ENCODE measurements around the gene CCDC15. TPM values are rescaled to one million over a fixed set of nuclear protein-coding genes. Genes with fewer than 3 reads are reported as not detected.
"Not testable (repeated sequence)": the region's sequence is repeated elsewhere in the genome, so short reads cannot be mapped to it uniquely, and the experiment has no call there.

CCDC15 gene
- total RNA-seq, 1 donor from 2014 or later = 3.1 TPM

DNA sequence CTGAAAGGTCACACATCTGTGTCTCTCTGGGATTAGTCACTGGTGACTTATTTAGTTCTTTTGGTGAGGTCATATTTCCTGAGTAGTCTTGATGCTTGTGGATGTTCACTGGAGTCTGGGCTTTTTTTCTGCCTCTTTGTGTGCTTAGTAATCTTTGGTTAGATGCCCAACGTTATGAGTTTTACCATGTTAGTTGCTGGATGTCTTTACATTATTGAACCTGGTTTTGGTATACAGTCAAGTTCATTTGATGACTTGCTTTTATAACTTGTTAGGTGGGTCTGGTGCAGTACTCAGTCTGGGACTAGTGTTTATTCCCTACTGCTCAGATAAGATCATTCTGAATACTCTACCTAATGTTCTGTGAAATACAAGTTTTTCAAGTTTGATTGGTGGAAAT is 82.9 kb downstream of the CCDC15 start:
- TF ChIP-seq, protein P1, sequence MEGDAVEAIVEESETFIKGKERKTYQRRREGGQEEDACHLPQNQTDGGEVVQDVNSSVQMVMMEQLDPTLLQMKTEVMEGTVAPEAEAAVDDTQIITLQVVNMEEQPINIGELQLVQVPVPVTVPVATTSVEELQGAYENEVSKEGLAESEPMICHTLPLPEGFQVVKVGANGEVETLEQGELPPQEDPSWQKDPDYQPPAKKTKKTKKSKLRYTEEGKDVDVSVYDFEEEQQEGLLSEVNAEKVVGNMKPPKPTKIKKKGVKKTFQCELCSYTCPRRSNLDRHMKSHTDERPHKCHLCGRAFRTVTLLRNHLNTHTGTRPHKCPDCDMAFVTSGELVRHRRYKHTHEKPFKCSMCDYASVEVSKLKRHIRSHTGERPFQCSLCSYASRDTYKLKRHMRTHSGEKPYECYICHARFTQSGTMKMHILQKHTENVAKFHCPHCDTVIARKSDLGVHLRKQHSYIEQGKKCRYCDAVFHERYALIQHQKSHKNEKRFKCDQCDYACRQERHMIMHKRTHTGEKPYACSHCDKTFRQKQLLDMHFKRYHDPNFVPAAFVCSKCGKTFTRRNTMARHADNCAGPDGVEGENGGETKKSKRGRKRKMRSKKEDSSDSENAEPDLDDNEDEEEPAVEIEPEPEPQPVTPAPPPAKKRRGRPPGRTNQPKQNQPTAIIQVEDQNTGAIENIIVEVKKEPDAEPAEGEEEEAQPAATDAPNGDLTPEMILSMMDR (IDR thresholded peaks at IDR 0.05; ENCODE audit: unreplicated experiment) = no peak

GRCh38 chr11:125049164-125049792 is 95.3 kb downstream of the CCDC15 start:
- Mint-ChIP-seq H3K27ac (no peak overlapping the region), H3K9me3 (peaks cover 9% of the 10 kb centered on the region), H3K4me1 (no peaks in the 10 kb centered on the region), H3K27me3 (ENCODE audit: low read depth) (no peaks in the 10 kb centered on the region), H3K36me3 (peaks cover 3% of the 10 kb centered on the region), H3K4me3 (no peak overlapping the region)
- TF ChIP-seq, protein P1 (IDR thresholded peaks at IDR 0.05; ENCODE audit: unreplicated experiment) = no peak
- no peak for DNase-seq (ENCODE audit: low spot score in 2 of 2, unreplicated experiment in 2 of 2)

More for the DNA sequence above, 82.9 kb downstream of the CCDC15 start:
- no peak for DNase-seq (ENCODE audit: low spot score in 2 of 2, unreplicated experiment in 2 of 2)
- no peaks in the 10 kb centered on the region for H3K4me1 Mint-ChIP-seq
- H3K4me3 Mint-ChIP-seq = no peak overlapping the region
- peaks cover 30% of the 10 kb centered on the region for H3K9me3 Mint-ChIP-seq
- H3K27me3 Mint-ChIP-seq (ENCODE audit: low read depth) = no peaks in the 10 kb centered on the region
- H3K36me3 Mint-ChIP-seq = peaks cover 10% of the 10 kb centered on the region
- H3K27ac Mint-ChIP-seq = no peak overlapping the region

DNA sequence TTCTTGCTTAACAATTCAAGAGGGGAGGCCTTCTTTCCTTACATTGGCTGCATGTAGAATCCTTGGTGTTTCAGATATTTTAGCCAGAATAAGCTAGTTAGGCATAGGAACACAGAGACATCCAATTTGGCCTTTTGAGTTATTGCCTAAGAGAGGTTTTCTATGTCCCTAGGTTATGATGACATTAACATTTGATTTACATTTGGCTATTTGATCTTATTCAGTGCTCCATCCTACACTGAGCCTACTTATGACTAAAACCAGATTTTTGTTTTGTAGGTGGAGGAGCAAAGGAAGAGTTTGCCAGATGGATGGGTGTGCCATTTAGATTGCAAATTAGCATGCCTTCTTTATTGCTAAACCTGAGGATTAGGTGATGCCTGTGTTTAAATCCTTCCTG is 98.0 kb downstream of the CCDC15 start:
- TF ChIP-seq, protein P1 (IDR thresholded peaks at IDR 0.05; ENCODE audit: unreplicated experiment) = no peak
- Mint-ChIP-seq H3K9me3 (no peaks in the 10 kb centered on the region), H3K27ac (no peak overlapping the region), H3K27me3 (ENCODE audit: low read depth) (no peaks in the 10 kb centered on the region), H3K36me3 (no peaks in the 10 kb centered on the region), H3K4me1 (no peaks in the 10 kb centered on the region), H3K4me3 (no peak overlapping the region)
- DNase-seq (ENCODE audit: low spot score in 2 of 2, unreplicated experiment in 2 of 2) = no peak

GRCh38 chr11:125053167-125053566 is 99.2 kb downstream of the CCDC15 start:
- Mint-ChIP-seq H3K36me3 (no peaks in the 10 kb centered on the region), H3K4me3 (no peak overlapping the region), H3K4me1 (no peaks in the 10 kb centered on the region), H3K27me3 (ENCODE audit: low read depth) (no peaks in the 10 kb centered on the region), H3K27ac (no peak overlapping the region), H3K9me3 (no peaks in the 10 kb centered on the region)
- DNase-seq (ENCODE audit: low spot score in 2 of 2, unreplicated experiment in 2 of 2) = no peak
- TF ChIP-seq, protein P1 (IDR thresholded peaks at IDR 0.05; ENCODE audit: unreplicated experiment) = no peak

DNA sequence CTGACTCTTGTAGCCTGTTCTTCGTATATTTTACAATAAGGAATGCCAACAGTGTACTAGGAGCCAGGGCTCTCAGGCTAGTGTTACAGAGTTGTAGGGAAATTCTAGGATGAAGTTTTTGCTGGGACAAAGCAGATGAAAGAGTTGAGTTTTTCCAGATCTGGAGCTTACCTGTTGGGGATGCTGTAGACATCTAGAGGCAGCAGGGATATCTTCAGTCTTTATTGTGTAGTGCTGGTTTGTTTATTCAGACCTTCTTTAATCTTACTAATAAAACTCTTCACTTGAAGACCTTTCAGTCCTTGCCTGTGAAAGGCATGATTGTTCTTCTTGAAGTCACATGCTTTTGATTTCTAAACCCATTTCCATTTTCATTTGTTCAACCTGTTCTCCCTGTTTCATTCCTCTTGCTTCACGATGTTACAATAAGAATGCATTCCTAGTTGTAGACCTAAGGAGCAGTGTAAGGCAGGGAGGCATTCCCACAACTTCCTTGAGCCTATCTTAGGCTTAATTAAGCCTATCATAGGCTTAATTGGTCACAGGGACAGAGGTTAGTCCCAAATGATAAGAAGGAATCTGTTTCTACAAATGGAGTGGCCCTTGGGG is 101.2 kb downstream of the CCDC15 start:
- DNase-seq (ENCODE audit: low spot score in 2 of 2, unreplicated experiment in 2 of 2) = no peak
- Mint-ChIP-seq H3K36me3 (no peaks in the 10 kb centered on the region), H3K4me1 (no peaks in the 10 kb centered on the region), H3K27me3 (ENCODE audit: low read depth) (peaks cover 7% of the 10 kb centered on the region), H3K27ac (no peak overlapping the region), H3K4me3 (no peak overlapping the region), H3K9me3 (no peaks in the 10 kb centered on the region)
- TF ChIP-seq, protein P1 (IDR thresholded peaks at IDR 0.05; ENCODE audit: unreplicated experiment) = no peak

GRCh38 chr11:125056111-125056510 is 102.1 kb downstream of the CCDC15 start:
- H3K4me1 Mint-ChIP-seq; H3K4me3 Mint-ChIP-seq; H3K27ac Mint-ChIP-seq; DNase-seq (ENCODE audit: low spot score in 2 of 2, unreplicated experiment in 2 of 2); H3K36me3 Mint-ChIP-seq; H3K9me3 Mint-ChIP-seq: not testable (repeated sequence)
- peaks cover 16% of the 10 kb centered on the region for H3K27me3 Mint-ChIP-seq (ENCODE audit: low read depth)

All from mesothelial cell of epicardium (in vitro differentiated cells).